SK-N-DZ (cell line): Measurements from ENCODE around the gene BIRC6.
"Not testable (repeated sequence)": the region's sequence is repeated elsewhere in the genome, so short reads cannot be mapped to it uniquely, and the experiment has no call there.

ENCODE experiments used
- DNase-seq: peaks from one replicate; pipeline ENCODE4 v3.0.0-alpha.2; 2015; ENCODE audit warnings: low spot score

BIRC6 gene

DNA sequence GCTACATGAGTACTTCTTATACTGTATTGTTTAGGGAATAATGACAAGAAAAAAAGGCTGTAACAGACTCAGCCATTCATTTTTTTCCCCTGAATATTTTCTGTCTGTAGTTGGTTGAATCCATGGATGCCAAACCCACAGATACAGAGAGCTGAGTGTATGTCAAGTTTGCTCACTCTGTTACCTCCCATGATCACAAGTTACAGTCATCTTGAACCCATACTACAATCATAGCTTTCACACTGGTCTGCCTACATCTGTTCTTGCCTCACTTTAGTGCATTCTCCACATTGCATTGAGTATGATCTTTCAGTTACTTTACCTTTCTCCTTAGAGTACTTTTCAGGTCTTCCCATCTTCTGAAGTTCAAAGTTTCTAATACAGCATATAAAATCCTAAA is 94.0 kb downstream of the BIRC6 start:
- DNase-seq = no peak

DNA sequence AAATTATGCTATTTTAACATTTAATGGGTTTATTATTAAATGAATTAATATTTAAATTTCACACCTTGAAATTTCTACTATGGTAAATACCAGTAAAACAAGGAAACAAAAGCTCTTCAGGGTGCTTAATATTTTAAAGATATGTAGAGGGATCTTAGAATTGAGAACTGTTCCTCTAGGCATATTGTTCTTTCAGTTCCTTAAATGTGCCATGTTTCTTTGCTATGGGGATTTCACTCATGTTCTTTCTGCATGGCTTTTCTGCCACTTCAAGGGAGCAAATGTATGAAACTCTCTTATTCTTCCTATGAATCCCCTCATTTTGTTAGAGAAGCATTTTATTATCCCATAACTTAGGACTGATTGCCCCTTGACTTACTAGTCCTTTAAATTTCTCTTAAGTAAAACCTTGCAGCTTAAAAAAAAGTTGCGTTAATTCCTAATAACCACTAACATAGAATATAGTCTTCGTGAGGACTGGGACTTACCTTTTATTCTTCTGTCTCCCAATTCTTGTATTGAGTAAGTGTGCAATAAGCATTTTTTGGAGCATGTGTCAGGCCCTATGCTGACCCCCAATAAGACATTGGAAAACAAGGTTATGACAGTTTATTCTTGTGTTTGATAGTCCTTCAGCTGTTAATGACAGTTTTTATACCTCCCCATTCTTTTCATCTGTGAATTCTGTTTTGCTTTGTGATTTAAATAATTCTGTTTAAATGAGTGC is 95.7 kb downstream of the BIRC6 start:
- DNase-seq = no peak

DNA sequence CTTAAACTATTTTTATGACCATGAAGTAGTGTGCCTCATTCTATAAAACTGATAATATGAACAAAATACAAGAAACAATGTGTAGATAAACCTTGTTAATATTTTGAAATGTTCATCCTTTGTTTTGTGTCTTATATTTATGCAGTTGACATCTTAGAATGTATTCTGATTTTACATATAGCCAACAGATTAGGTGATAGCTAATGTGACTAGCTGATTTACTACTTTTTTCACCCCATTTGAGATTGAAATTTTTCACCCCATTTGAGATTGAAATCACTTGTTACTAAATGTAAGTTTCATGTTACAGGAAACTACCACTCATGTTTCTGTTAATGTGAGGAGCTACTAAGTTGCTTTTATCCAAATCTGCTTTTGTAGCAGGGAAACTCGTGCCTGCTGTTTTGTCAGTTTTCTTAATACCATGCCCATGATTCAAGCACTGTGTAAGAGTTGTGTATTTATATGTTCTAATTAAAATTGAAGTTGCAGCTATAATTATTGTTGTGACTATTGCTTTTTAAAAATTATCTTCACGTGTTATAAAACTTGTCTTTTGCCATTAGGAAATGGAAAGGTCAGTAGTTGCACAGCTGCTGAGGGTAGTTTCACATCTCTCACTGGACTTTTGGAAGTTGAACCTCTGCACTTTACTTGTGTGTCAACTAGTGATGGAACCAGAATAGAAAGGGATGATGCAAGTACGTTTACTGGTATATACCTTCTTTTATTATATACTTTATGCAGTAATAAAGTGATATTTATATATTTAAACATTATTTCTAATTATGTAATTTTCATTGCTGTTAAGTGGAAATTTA is 96.6 kb downstream of the BIRC6 start:
- DNase-seq = no peak

DNA sequence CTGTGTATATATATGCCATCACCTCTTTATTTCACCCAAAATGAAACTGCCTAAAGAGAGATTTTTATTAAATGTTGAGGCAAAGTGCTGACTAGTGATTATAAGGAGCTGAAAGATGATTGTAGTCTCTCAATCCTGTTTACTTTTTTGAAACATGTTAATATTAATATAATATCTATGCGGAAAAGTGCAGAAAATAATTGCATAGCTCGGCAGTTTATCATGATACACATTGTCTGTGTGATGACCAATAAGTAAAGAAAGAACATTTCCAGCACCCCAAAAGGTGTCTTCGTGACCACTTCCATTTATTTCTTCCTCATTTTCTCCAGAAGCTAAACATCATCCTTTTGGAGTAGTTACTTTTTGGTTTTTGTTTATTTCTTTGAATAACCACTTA is 99.0 kb downstream of the BIRC6 start:
- DNase-seq = no peak

DNA sequence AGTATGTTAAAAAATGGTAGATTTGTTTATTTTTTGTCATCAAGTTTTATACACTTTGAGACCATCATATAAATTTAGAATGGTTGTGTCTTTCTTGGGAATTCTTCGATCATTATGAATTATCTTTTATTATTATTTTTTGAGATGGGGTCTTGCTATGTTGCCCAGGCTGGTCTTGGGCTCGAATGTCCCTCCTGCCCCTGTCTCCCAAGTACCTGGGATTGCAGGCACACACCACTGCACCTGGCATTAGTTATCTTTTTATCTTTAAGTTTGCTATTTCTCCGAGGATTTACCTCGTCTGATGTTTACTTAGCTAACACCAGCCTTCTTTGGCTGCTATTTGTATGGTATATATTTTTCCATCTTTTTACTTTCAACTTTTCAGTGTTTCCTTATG is 100.0 kb downstream of the BIRC6 start:
- DNase-seq = no peak

DNA sequence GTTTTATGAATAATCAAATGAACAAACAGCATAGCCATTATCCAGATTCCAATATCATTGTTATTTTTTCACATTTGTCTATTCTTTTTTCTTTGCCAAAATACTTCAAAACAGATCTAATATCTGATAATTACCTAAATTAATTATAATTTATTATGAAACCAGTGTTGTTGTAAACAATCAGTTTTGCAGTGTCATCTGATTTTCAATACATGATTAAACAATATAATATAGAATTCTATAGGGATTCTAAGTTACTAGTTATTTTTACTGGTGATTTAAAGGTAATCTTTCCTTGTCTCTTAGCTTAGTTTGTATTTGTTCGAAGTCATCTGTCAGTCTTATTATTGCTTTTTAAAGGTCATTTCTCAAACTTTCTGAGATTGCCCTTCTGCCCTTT is 101.0 kb downstream of the BIRC6 start:
- no peak for DNase-seq

DNA sequence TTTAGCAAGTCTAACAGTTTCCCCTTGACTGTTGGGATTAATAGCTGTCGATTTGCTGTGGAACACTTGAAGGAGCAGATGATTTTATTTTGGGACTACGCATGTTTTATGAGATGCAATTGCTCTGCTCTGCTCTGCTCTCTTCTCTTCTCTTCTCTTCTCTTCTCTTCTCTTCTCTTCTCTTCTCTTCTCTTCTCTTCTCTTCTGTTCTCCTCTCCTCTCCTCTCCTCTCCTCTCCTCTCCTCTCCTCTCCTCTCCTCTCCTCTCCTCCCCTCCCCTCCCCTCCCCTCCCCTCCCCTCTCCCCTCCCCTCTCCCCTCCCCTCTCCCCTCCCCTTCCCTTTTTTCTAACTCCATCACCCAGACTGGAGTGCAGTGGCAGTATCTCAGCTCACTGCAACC is 104.0 kb downstream of the BIRC6 start:
- not testable (repeated sequence) for DNase-seq

DNA sequence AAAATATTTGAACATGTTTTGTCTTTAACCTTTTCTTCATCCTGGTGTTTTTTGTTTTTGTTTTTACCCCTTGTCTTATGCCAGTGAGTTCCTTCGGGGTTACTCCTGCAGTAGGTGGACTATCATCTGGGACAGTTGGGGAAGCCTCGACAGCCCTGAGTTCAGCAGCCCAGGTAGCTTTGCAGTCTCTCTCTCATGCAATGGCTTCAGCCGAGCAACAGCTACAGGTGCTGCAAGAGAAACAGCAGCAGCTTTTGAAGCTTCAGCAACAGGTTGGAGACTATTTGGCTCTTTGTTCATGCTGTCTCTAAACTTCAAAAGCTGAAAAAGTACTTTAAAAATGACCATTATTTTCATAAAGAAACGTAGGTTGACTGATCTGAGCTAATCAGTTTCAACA is 106.3 kb downstream of the BIRC6 start:
- DNase-seq = no peak

DNA sequence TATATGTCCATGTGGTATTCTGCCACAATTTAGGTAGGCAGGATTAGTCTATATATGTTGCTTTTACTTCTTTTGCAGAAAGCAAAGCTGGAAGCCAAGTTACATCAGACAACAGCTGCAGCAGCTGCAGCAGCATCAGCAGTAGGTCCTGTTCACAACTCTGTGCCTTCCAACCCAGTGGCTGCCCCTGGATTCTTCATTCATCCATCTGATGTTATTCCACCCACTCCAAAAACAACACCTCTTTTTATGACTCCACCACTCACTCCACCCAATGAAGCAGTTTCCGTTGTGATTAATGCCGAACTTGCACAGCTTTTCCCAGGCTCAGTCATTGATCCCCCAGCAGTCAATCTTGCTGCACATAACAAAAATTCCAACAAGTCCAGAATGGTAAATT is 107.6 kb downstream of the BIRC6 start:
- DNase-seq = no peak

DNA sequence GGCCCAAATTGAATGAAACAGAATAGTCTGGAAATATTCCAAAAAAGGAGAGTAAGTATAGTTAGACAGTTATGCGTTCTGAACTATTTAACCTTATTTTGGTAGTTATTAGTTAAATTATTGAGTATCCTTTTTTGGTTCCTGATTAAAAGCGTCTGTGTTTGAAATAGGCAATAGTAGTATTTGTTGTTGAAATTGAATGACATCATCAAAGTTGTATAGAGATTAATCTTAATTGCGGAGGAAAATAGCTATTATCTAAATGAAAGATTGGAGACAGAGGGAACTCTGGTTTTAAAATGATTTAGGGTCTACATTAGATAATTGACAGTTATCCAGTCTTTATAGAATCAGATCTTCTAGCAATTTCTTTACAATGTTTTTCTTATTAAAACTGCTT is 115.8 kb downstream of the BIRC6 start:
- no peak for DNase-seq

DNA sequence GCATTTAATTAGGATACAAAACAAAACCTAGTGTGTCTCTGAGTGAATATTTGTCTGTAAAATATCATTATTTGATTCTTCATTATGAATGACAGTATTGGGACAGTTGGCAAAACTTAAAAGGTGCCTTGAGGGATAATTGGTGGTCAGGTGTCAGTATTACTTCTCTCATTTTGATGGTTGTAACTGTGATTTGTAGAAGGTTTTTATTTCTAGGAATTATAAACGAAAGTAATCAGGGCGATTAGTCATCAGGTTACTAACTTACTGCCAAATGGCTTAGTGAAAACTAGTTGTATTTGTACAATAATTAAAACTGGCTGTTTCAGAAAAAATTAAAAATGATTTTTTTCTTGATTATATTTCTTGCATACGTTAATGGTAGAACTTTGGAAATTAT is 117.6 kb downstream of the BIRC6 start:
- DNase-seq = no peak

DNA sequence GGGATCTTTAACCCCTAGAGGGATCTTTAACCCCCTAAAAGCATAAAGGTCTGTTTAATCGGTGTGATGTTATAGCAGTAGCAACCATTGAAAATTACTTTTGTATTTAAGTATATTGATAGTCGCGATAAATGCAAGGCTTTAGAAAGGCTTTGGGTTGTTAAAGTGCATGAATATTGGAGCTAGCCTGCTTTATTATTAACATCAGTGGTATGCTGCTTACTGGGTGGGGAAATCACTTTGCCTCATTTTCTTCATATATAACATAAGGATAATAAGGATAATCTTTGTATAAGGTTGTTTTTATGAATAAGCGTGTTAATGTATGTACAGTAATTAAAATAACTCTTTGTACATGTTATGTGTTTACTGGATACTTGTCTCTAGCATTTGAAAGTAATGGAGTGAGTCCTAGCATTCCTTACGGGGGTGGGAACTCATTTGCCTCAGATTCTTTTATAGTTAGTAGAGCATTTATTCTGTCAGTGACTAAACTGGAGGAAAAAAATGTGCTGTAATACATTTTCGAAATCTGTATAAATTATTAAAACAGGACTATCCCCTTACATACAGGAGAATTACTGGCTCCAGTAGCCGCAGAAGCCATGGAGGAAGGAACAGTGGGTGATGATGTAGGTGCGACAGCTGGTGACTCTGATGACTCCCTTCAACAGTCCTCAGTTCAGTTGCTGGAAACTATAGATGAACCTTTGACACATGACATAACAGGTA is 122.2 kb downstream of the BIRC6 start:
- DNase-seq = no peak

DNA sequence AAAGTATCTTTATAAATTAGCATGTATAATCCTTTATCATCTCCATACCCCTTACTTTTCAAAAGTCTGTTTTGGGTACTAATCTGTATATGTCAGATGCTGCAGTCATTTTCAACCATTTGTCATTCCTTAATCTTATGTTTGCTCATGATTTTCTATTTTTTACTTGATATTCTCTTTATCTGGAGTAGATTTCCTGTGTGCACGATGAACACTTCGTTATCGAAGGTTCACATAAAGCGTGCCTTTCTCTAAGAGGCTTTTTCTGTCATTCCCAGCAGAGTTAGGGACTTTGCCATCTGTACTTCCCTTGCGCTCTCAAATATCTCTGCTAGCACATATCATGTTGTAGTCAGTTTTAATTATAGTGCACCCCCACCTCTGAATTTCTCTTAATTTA is 123.2 kb downstream of the BIRC6 start:
- no peak for DNase-seq

DNA sequence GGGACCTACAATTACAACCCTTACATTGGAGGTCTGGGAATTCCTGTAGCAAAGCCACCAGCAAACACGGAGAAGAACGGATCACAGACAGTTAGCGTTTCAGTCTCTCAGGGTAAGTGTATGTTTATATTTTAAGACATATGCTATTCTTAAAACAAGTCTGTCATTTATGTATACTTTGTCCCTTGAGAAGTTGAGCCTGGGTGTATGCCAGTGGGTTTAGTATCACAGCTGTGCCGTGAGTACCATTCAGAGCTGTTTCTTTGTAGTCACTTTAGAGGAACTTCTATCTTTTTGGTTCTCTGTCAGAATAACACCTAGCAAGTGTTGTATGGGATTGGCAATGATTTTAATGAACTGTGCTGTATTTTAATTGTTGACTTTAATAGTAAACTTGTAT is 125.6 kb downstream of the BIRC6 start:
- DNase-seq = no peak

DNA sequence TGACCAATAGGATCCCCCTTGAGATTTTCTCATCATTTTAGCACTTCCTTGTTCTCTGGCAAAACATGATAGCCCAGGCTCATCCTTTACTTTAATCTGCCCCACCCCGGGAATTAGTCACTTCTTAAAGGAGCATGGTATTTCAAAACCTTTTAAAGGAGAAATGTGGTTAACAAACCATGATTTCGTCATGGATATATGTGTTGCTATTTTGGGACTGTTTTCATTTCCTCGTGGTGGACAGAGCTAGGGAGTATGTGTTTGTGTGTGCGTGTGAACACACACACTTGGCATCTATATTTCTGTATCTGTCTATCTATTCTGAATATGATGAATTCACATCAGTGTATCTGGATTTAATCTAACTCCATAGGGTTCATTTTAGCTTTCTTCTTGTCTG is 128.1 kb downstream of the BIRC6 start:
- DNase-seq = no peak

DNA sequence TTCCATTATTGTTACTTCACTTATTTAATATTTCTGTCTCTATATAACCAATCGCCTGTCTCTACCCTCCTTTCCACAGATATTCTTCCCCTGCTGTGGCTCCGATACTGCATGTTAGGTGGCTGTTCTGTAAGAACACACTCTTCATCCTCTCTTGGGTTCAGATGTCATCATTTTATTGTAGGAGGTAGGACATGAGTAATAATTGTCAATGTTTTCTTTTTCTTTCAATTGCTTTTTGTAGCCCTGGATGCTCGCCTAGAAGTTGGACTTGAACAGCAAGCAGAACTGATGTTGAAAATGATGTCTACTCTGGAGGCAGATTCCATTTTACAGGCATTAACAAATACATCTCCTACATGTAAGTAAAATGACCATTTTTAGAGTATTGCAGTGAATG is 128.6 kb downstream of the BIRC6 start:
- no peak for DNase-seq

DNA sequence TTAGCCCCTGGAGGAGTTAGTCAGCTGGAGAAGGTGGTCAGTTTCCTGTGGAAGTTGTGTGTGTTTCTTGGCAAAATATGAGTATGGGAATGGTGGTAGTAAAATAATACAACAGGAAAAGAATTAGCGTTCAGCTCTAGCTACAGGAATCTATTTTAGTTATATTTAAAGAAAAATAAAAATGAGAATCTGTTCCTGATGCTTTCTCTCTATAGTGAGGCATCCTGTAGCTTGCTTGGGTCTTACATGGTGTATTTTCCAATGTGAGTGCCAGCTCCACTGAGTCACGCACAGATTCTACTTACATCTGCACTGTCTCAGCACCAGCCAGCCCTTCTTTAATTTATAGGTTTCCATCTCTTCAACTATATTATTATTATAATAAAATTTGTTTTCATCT is 132.2 kb downstream of the BIRC6 start:
- no peak for DNase-seq

DNA sequence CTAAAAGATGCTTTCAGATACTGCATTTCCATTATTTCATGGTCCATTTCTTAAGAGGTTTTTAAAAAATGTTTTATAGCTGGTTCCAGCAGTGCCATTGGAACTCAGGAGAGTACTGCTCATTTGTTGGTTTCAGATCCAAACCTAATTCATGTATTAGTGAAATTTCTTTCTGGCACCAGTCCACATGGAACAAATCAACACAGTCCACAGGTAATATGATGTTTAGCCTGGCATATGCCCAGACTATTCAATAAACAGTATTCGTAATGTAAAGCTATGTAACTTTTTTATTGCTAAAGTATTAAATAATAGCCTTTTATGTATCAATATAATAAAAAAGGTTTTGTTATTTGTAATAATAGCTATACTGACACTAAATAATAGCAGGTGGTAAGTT is 134.5 kb downstream of the BIRC6 start:
- no peak for DNase-seq

DNA sequence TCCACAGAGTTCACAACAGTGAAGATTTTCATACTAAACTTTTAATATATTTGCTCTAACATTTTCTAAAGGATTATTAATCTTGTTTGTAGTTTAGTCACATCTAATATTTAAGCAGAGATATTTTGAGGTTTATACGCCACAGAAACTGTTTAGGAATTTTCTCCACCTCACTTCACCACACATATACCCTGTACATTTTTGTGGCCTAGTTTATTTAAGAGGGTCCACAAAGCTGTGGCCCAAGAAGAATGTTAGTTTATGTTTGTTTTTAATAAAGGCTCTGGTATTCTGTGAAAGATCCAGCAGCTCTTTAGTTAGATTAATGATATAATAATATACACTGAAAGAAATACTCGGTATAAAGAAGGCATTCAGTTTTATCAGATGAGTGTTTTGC is 138.3 kb downstream of the BIRC6 start:
- no peak for DNase-seq

DNA sequence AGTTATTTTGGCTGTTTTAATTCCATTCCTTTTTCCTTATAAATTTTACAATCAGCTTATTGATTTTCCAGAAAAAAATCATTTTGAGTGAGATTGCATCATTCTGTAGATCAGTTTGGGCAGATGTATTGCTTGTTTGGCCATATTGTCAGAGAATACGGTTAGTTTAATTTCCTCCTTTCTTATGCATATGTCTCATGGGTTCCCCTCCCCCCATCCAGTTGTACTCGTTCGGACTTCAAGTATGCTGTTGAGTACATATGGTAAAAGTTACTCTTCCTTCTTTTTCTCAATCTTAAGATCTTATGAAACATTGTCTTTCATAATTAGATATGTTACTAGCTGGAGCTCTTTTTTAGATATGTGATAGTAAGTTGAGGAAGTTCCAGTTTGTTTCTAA is 139.8 kb downstream of the BIRC6 start:
- DNase-seq = no peak

DNA sequence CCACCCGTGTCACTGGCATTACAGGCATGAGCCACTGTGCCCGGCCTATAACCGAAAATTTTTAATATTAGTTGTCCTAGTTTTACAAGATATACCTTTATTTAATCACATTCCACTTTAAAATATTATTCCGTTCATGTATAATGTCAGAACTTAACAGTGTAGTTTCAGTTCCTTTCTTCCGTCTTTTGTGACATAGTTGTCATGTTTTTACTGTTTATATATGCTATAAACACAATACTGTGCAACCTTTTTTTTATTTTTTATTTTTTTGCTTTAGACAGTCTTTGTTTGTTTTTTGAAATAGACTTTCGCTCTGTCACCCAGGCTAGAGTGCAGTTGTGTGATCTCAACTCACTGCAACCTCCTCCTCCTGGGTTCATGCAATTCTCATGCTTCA is 141.5 kb downstream of the BIRC6 start:
- DNase-seq = no peak

DNA sequence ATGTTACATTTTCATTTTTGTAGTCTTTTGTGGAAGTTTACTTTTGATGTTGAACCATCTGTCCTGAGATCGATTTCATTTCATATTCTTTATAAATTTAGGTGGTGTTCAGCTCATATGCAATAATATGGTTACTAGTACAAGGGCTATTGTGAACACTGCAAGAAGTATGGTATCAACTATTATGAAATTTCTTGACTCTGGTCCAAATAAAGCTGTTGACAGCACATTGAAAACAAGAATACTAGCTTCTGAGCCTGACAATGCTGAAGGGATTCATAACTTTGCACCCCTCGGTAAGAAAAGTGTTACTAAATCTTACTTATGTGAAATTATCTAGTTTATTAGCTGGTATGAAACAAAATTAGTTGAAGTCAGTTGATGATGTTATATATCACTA is 146.1 kb downstream of the BIRC6 start:
- no peak for DNase-seq
